ENCODE data around the gene GSK3B.
"Not testable (repeated sequence)": the region's sequence is repeated elsewhere in the genome, so short reads cannot be mapped to it uniquely, and the experiment has no call there.

Gene GSK3B

GRCh38 chr3:119924111-119925094 lies 169.8 kb downstream of the GSK3B start:
- no peak for DNase-seq

GRCh38 chr3:119918992-119919933 lies 175.0 kb downstream of the GSK3B start:
- DNase-seq, result no peak

GRCh38 chr3:119913021-119913420 lies 181.2 kb downstream of the GSK3B start:
- DNase-seq, result no peak

- DNase-seq, result no peak
Measured at GRCh38 chr3:119912220-119912619, 182.0 kb downstream of the GSK3B start.

- no peak for DNase-seq
Measured at GRCh38 chr3:119911748-119912147, 182.5 kb downstream of the GSK3B start.

GRCh38 chr3:119902061-119902460 lies 192.2 kb downstream of the GSK3B start:
- no peak for DNase-seq

GRCh38 chr3:119901148-119901547 lies 193.1 kb downstream of the GSK3B start:
- no peak for DNase-seq

- DNase-seq, result no peak
Measured at GRCh38 chr3:119899192-119899511, 195.1 kb downstream of the GSK3B start.

GRCh38 chr3:119898478-119899191 lies 195.6 kb downstream of the GSK3B start:
- no peak for DNase-seq

GRCh38 chr3:119894195-119894594 lies 200.1 kb downstream of the GSK3B start:
- no peak for DNase-seq

- DNase-seq, result no peak
Measured at GRCh38 chr3:119893769-119894168, 200.5 kb downstream of the GSK3B start.

GRCh38 chr3:119891944-119892721 lies 202.1 kb downstream of the GSK3B start:
- DNase-seq, result no peak

- not testable (repeated sequence) for DNase-seq
Measured at GRCh38 chr3:119888681-119889080, 205.6 kb downstream of the GSK3B start.

GRCh38 chr3:119885746-119886530 lies 208.3 kb downstream of the GSK3B start:
- no peak for DNase-seq

GRCh38 chr3:119884161-119884557 lies 210.1 kb downstream of the GSK3B start:
- no peak for DNase-seq

- DNase-seq, result no peak
Measured at GRCh38 chr3:119883461-119884160, 210.6 kb downstream of the GSK3B start.

- no peak for DNase-seq
Measured at GRCh38 chr3:119880966-119881365, 213.3 kb downstream of the GSK3B start.

GRCh38 chr3:119873646-119874045 lies 220.6 kb downstream of the GSK3B start:
- DNase-seq, result no peak

GRCh38 chr3:119872773-119873172 lies 221.5 kb downstream of the GSK3B start:
- DNase-seq, result no peak

- DNase-seq, result no peak
Measured at GRCh38 chr3:119871571-119871970, 222.7 kb downstream of the GSK3B start.

- DNase-seq, result no peak
Measured at GRCh38 chr3:119870512-119870911, 223.7 kb downstream of the GSK3B start.
